Lower leg skin (tissue), 4 donors: ENCODE results near the gene LMX1A. TPM values are rescaled to one million over a fixed set of nuclear protein-coding genes. Genes with fewer than 3 reads are reported as not detected.

Source experiments
- DNase-seq, 2 donors: peaks; one replicate each; pipeline ENCODE4 v3.0.0-alpha.2; 2019; ENCODE audit warnings: low spot score in 2 of 2
- H3K4me3 ChIP-seq: fragments of 200-600 bp; sonication (generic); 2 replicates; pipeline ENCODE4 v1.5.1; 2017; ENCODE audit warnings: mild to moderate bottlenecking, low read depth; ENCODE audit not compliant: poor library complexity, severe bottlenecking
- POLR2A ChIP-seq, 2 donors: fragments of 450-650 bp; IDR thresholded peaks; one replicate each; pipeline ENCODE4 v1.6.1; 2016 to 2017; ENCODE audit warnings: antibody characterized with exemption in 2 of 2, mild to moderate bottlenecking in 1 of 2, moderate library complexity in 1 of 2
- WGBS, 2 donors: methylation state at CpG; one replicate each; pipeline ENCODE4 v1.1.5; 2018; 5-methylcytosine and 5-hydroxymethylcytosine counted together
- intact Hi-C: fragments of 100-400 bp; cut with DNase I; formaldehyde crosslinking; loops from one replicate; pipeline ENCODE4 v1.15.0; 2023; ENCODE audit warnings: low total_unique reads
- total RNA-seq, 4 donors: library from RNA; depleted of rRNA; stranded (reverse); fragments of >200 nt; gene quantifications; one replicate each; pipeline ENCODE4 v1.1.0, GENCODE V29; 2016
- TF ChIP-seq, protein P1 (sequence below), 3 donors: fragments of 450-650 bp; IDR thresholded peaks; one replicate each; pipeline ENCODE4 v1.5.1; 2016; ENCODE audit warnings: antibody characterized with exemption in 3 of 3, mild to moderate bottlenecking in 3 of 3, moderate library complexity in 2 of 3

Gene LMX1A
- total RNA-seq, 4 donors from 2014 or later = 0.29 TPM; not detected in 3

DNA sequence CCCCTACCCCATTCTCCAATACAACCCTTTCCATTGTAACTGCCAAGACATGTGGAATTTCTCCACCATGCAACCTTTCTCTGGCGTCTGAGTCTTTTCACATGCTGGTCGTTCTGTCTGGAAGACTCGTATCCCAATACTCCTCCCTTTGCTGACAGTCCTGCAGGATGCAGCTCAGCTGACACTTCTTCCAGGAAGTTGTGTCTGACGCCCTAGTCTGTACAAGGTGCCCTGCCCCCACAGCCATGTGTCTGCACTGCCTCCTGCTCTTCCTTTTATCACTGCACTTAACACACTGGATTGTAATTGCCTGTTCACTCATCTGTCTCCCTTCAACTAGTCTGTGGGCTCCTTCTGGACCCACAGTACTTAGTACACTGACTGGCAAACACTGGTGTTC lies 188.0 kb downstream of the LMX1A start:
- no peak overlapping the region for H3K4me3 ChIP-seq
- WGBS, 2 donors = 61 to 65% methylated on average over 4 of the region's 4 CpGs
- intact Hi-C loops = no loop called here
- no peak for TF ChIP-seq POLR2A (IDR thresholded peaks at IDR 0.05)
- TF ChIP-seq, protein P1, sequence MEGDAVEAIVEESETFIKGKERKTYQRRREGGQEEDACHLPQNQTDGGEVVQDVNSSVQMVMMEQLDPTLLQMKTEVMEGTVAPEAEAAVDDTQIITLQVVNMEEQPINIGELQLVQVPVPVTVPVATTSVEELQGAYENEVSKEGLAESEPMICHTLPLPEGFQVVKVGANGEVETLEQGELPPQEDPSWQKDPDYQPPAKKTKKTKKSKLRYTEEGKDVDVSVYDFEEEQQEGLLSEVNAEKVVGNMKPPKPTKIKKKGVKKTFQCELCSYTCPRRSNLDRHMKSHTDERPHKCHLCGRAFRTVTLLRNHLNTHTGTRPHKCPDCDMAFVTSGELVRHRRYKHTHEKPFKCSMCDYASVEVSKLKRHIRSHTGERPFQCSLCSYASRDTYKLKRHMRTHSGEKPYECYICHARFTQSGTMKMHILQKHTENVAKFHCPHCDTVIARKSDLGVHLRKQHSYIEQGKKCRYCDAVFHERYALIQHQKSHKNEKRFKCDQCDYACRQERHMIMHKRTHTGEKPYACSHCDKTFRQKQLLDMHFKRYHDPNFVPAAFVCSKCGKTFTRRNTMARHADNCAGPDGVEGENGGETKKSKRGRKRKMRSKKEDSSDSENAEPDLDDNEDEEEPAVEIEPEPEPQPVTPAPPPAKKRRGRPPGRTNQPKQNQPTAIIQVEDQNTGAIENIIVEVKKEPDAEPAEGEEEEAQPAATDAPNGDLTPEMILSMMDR (IDR thresholded peaks at IDR 0.05) = no peak
- DNase-seq = no peak

DNA sequence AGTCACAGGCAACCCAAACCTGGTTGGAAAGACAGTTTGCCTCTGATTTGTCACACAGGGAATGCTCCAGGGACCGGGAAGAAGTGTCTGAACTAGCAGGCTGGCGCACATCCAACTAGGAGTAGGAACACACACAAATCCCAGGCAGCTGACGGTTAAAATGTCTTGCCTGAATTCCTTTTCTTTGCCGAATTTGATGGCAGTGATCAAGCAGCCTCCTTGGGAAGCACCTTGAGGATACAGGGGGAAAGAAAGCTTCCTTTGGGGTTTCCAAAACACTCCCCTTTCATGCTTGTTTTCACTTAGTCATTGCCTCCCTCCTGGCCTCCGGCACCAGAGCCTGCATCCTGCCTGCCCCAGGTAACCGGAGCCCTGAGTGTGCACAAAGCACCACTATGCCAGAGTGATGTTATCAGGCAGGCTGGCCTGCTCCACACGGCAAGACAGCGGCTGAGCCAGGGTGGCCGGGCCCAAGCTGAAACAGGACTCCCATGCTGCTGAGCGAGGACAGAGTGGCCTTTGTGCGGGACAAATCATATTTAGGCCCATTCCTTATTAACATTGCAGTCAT lies 193.8 kb downstream of the LMX1A start:
- TF ChIP-seq POLR2A (IDR thresholded peaks at IDR 0.05) = no peak
- TF ChIP-seq, protein P1 (IDR thresholded peaks at IDR 0.05) = no peak
- no peak overlapping the region for H3K4me3 ChIP-seq
- peak in 1 of 2 donors; percentile 85 for DNase-seq
- intact Hi-C loops = no loop called here
- WGBS, 2 donors = 31 to 41% methylated on average over 11 of the region's 11 CpGs

DNA sequence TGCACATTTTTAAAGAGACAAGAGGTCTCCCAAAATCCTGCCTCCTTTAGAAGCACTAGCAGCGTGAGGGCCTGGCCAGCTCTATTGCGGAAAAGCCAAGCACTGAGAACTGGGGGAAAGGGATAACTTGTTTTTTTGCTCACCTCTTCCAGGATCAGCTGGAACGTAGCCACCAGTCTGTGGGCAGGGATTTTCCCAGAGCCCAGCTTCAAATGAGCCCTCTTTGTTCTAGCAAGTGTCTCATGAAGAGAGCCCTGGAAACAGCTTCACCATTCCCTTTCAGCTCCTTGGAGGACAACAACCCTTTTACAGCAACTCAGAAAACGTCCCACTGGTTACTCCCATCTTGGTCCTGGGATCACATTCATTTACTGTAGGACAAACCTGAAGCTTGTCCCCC lies 195.4 kb downstream of the LMX1A start:
- intact Hi-C loops = no loop called here

DNA sequence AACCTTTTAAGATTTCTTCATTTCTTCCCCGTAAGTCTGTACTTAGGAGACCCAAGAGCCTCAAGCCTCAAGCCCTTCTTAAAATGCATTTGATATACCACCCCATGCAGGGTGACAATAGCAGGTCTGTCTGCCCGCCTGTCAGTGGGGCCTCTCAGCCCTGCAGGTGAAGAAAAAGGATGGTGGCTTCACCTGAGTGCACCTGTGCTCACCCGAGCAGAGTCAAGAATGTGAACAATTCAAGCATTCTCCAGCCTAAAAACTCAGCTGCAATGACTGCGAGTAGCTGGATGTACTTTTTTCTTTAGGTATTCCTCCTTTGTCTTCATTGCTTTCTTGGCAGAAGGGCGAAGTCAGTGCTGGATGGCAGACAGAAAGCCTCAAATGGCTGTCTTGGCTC lies 203.3 kb downstream of the LMX1A start:
- no peak for TF ChIP-seq POLR2A (IDR thresholded peaks at IDR 0.05)
- TF ChIP-seq, protein P1 (IDR thresholded peaks at IDR 0.05) = no peak
- no peak overlapping the region for H3K4me3 ChIP-seq
- intact Hi-C loops = no loop called here
- no peak for DNase-seq
- WGBS, 2 donors = 51 to 61% methylated on average over 5 of the region's 5 CpGs

More for the DNA sequence above, 195.4 kb downstream of the LMX1A start:
- H3K4me3 ChIP-seq = no peak overlapping the region
- TF ChIP-seq, protein P1 (IDR thresholded peaks at IDR 0.05) = no peak
- no peak for TF ChIP-seq POLR2A (IDR thresholded peaks at IDR 0.05)
- WGBS, 2 donors = 55 to 66% methylated on average over 4 of the region's 4 CpGs
- no peak for DNase-seq

DNA sequence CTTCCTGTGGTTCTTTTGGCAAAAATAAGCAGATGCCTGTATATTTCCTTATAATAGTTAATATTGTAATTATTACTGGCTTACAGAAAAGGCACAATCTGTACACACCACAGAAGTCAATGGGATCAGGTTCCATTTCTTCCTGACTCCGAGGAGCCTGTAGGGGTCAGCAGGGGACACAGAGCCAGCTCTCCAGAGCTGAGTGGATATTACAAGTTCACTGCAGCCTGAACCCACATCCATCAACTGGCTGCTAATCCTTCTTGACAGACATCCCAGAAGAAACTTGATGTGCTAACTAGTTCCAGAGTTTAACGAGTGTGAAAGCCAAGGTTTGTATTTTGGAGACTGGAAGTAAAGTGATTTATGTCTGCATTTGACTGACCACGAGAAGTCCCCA lies 203.8 kb downstream of the LMX1A start:
- TF ChIP-seq POLR2A (IDR thresholded peaks at IDR 0.05) = no peak
- TF ChIP-seq, protein P1 (IDR thresholded peaks at IDR 0.05) = no peak

DNA sequence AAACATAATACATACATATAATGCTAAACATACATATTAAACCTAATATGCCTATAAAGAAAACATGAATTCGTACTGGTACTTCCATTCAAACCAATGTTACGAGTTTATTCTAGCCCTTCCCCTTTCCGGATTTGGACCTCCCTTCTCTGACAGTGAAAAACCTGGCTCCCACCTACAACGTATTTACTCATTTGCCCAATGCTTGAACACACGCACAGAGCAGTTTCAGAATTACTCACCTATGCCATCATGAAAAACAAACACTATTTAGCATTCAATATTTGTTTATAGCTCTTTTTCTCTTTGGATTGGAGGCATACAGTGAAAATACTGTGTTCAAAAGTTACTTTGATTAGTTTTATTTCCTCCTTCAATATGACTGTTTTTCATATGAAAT lies 204.4 kb downstream of the LMX1A start:
- no peak overlapping the region for H3K4me3 ChIP-seq
- intact Hi-C loops = no loop called here
- TF ChIP-seq, protein P1 (IDR thresholded peaks at IDR 0.05) = no peak
- TF ChIP-seq POLR2A (IDR thresholded peaks at IDR 0.05) = no peak
- 86% methylated on average over 5 of the region's 5 CpGs for WGBS, 2 donors
- DNase-seq = no peak

More for the DNA sequence above, 203.8 kb downstream of the LMX1A start:
- WGBS, 2 donors = 12 to 34% methylated on average over 3 of the region's 3 CpGs
- intact Hi-C loops = no loop called here
- no peak for DNase-seq
- H3K4me3 ChIP-seq = no peak overlapping the region
